Measurements from ENCODE around the gene DCTN3. TPM values are rescaled to one million over a fixed set of nuclear protein-coding genes. Genes with fewer than 3 reads are reported as not detected.

The DCTN3 gene
- polyA plus RNA-seq, 3 donors = 120 to 174 (median 143) TPM

- 74% methylated on average over 16 of the region's 21 CpGs for WGBS (ENCODE audit: insufficient coverage)
Measured at GRCh38 chr9:34575862-34576596, 44.3 kb downstream of the DCTN3 start.

GRCh38 chr9:34575241-34575640, 45.1 kb downstream of the DCTN3 start:
- Histone ChIP-seq H3K4me3 (replicated peaks in 1 of 3; ENCODE audit: low read depth in 2 of 3, low read length in 3 of 3) (no peak overlapping the region), H3K9ac (ENCODE audit: insufficient read depth, low read length, poor library complexity, severe bottlenecking) (no peak overlapping the region), H3K4me1 (ENCODE audit: control insufficient read depth in 1 of 2, insufficient read depth in 2 of 2, low read length in 2 of 2) (no peaks in the 10 kb centered on the region), H3K4me2 (replicated peaks; ENCODE audit: extremely low read depth, low read length, poor library complexity, severe bottlenecking) (no peak overlapping the region), H3K36me3 (replicated peaks in 1 of 2; ENCODE audit: control insufficient read depth in 1 of 2, insufficient read depth in 2 of 2, low read length in 2 of 2) (no peaks in the 10 kb centered on the region), H4K20me1 (ENCODE audit: insufficient read depth, low read length) (no peaks in the 10 kb centered on the region), H3K27ac (ENCODE audit: low read depth in 1 of 2, low read length in 2 of 2) (no peak overlapping the region), H3K27me3 (ENCODE audit: control insufficient read depth in 2 of 2, insufficient read depth in 2 of 2, low read length in 2 of 2) (peaks cover 30 to 48% of the 10 kb centered on the region in 2 donors), H3K79me2 (ENCODE audit: insufficient read depth, low read length) (no peaks in the 10 kb centered on the region), H3K9me3 (replicated peaks in 1 of 2; ENCODE audit: control insufficient read depth in 1 of 2, insufficient read depth in 1 of 2, low read length in 2 of 2) (peaks cover 0 to 24% of the 10 kb centered on the region in 2 donors), H2AFZ (ENCODE audit: insufficient read depth, low read depth, low read length, poor library complexity, severe bottlenecking) (no peak overlapping the region)
- TF ChIP-seq CTCF (IDR thresholded peaks at IDR 0.05) = no peak
- H3K27me3 Mint-ChIP-seq (ENCODE audit: low read depth in 3 of 3) = peaks cover 48 to 64% (median 48%) of the 10 kb centered on the region in 3 donors
- intact Hi-C loops (cut with micrococcal nuclease) = no loop called here
- H3K4me1 Mint-ChIP-seq = peaks cover 2% of the 10 kb centered on the region
- H3K9me3 Mint-ChIP-seq = peaks cover 0 to 6% (median 2%) of the 10 kb centered on the region in 7 donors
- peaks cover 0 to 1% of the 10 kb centered on the region in 2 donors for H3K36me3 Mint-ChIP-seq
- no peak overlapping the region for H3K27ac Mint-ChIP-seq
- no CpG with 5 or more reads among the region's 8 CpGs for WGBS (ENCODE audit: insufficient coverage)
- no peak overlapping the region for H3K4me3 Mint-ChIP-seq
- no peak for DNase-seq

More at GRCh38 chr9:34575862-34576596, 44.3 kb downstream of the DCTN3 start:
- Histone ChIP-seq H3K9ac (ENCODE audit: insufficient read depth, low read length, poor library complexity, severe bottlenecking) (no peak overlapping the region), H3K27me3 (ENCODE audit: control insufficient read depth in 2 of 2, insufficient read depth in 2 of 2, low read length in 2 of 2) (peaks cover 30 to 55% of the 10 kb centered on the region in 2 donors), H3K27ac (ENCODE audit: low read depth in 1 of 2, low read length in 2 of 2) (no peak overlapping the region), H4K20me1 (ENCODE audit: insufficient read depth, low read length) (no peaks in the 10 kb centered on the region), H2AFZ (ENCODE audit: insufficient read depth, low read depth, low read length, poor library complexity, severe bottlenecking) (no peak overlapping the region), H3K4me2 (replicated peaks; ENCODE audit: extremely low read depth, low read length, poor library complexity, severe bottlenecking) (no peak overlapping the region), H3K79me2 (ENCODE audit: insufficient read depth, low read length) (no peaks in the 10 kb centered on the region), H3K36me3 (replicated peaks in 1 of 2; ENCODE audit: control insufficient read depth in 1 of 2, insufficient read depth in 2 of 2, low read length in 2 of 2) (no peaks in the 10 kb centered on the region), H3K4me3 (replicated peaks in 1 of 3; ENCODE audit: low read depth in 2 of 3, low read length in 3 of 3) (no peak overlapping the region), H3K9me3 (replicated peaks in 1 of 2; ENCODE audit: control insufficient read depth in 1 of 2, insufficient read depth in 1 of 2, low read length in 2 of 2) (peaks cover 0 to 24% of the 10 kb centered on the region in 2 donors), H3K4me1 (ENCODE audit: control insufficient read depth in 1 of 2, insufficient read depth in 2 of 2, low read length in 2 of 2) (no peaks in the 10 kb centered on the region)
- Mint-ChIP-seq H3K27me3 (ENCODE audit: low read depth in 3 of 3) (peaks cover 54 to 69% (median 56%) of the 10 kb centered on the region in 3 donors), H3K4me3 (peak overlapping the region in 1 of 2 donors; percentile 70), H3K4me1 (peaks cover 2% of the 10 kb centered on the region), H3K36me3 (peaks cover 0 to 1% of the 10 kb centered on the region in 2 donors), H3K27ac (peak overlapping the region in 1 of 7 donors; percentile 12), H3K9me3 (peaks cover 0 to 6% (median 2%) of the 10 kb centered on the region in 7 donors)
- no peak for TF ChIP-seq CTCF (IDR thresholded peaks at IDR 0.05)
- intact Hi-C loops (cut with micrococcal nuclease) = no loop called here
- no peak for DNase-seq

Measured in CD14-positive monocyte (primary cell).